ENCODE data around the gene CBX2.

GRCh38 chr17:79781012-79781650 is 3.2 kb downstream of the CBX2 start:
- TF ChIP-seq GATA2 (IDR thresholded peaks at IDR 0.05; ENCODE audit: low read depth, low read length) = no peak
- TF ChIP-seq GATA3 (IDR thresholded peaks at IDR 0.05; ENCODE audit: low read depth, low read length) = no peak
